HFF-Myc (cell line): Measurements from ENCODE around the gene NSG1.

Experiments used
- DNase-seq: peaks from one replicate; pipeline ENCODE4 v3.0.0-alpha.2; 2011; ENCODE audit warnings: low read depth; ENCODE audit errors: extremely low read depth
- H3K4me3 ChIP-seq: replicated peaks from 2 replicates; pipeline ENCODE4 v1.5.1; 2011; ENCODE audit warnings: low read depth, mild to moderate bottlenecking, control low read depth, low read length
- CTCF ChIP-seq: IDR thresholded peaks from 2 replicates; pipeline ENCODE4 v1.5.1; 2012; ENCODE audit warnings: mild to moderate bottlenecking, low read depth, low read length, control low read depth; ENCODE audit errors: missing control alignments

The NSG1 gene

GRCh38 chr4:4376074-4376473, 10.8 kb upstream of the NSG1 start:
- TF ChIP-seq CTCF = no peak
- no peak for DNase-seq
- H3K4me3 ChIP-seq = no peak overlapping the region

- TF ChIP-seq CTCF = no peak
- DNase-seq = no peak
Observed at GRCh38 chr4:4377191-4377590, 9.7 kb upstream of the NSG1 start.

GRCh38 chr4:4377732-4378460, 9.0 kb upstream of the NSG1 start:
- no peak overlapping the region for H3K4me3 ChIP-seq
- no peak for TF ChIP-seq CTCF
- DNase-seq = no peak

More at GRCh38 chr4:4377191-4377590, 9.7 kb upstream of the NSG1 start:
- no peak overlapping the region for H3K4me3 ChIP-seq

GRCh38 chr4:4379540-4380087, 7.3 kb upstream of the NSG1 start:
- DNase-seq = no peak
- TF ChIP-seq CTCF = no peak
- H3K4me3 ChIP-seq = no peak overlapping the region

- DNase-seq = no peak
- no peak overlapping the region for H3K4me3 ChIP-seq
- TF ChIP-seq CTCF = no peak
Observed at GRCh38 chr4:4383085-4383484, 3.8 kb upstream of the NSG1 start.

GRCh38 chr4:4384837-4385236, 2.1 kb upstream of the NSG1 start:
- no peak for DNase-seq
- TF ChIP-seq CTCF = peak; percentile 49
- H3K4me3 ChIP-seq = no peak overlapping the region

- no peak overlapping the region for H3K4me3 ChIP-seq
- DNase-seq = no peak
- TF ChIP-seq CTCF = no peak
Observed at GRCh38 chr4:4385729-4386295, 1.1 kb upstream of the NSG1 start.
